Endothelial cell of umbilical vein (primary cell): Measurements from ENCODE around the gene N4BP2L1. TPM values are rescaled to one million over a fixed set of nuclear protein-coding genes. Genes with fewer than 3 reads are reported as not detected.

Experiments
- BruUV-seq: library from RNA; stranded (reverse); fragments of 400-500 nt; replicated peaks from 2 replicates; lab custom pipeline; 2021; lab: Mats Ljungman, UMichigan
- CTCF ChIA-PET: fragments of 300-600, 350-600 bp; sonication (Branson Sonifier 250); formaldehyde crosslinking; loops from one replicate; lab custom pipeline; 2021; ENCODE audit warnings: antibody characterized with exemption, inconsistent platforms; lab: Charles Lee
- POLR2A ChIA-PET: fragments of 300-600, 350-600 bp; sonication (Branson Sonifier 250); formaldehyde crosslinking; loops from one replicate; lab custom pipeline; 2021; ENCODE audit warnings: antibody characterized with exemption, inconsistent platforms; lab: Charles Lee
- DNase-seq: peaks from one replicate; pipeline ENCODE4 v3.0.0-alpha.2; 2011; ENCODE audit warnings: low read depth, low spot score
- FAIRE-seq: peaks from 2 replicates; lab custom pipeline; 2011; peaks lifted over from hg19 to GRCh38; lab: Jason Lieb, UNC
- H2AFZ ChIP-seq: 2 replicates; pipeline ENCODE4 v1.6.0; 2012; ENCODE audit warnings: low read depth, low read length, control low read depth, inconsistent platforms
- H3K27ac ChIP-seq: 2 replicates; pipeline ENCODE4 v1.5.1; 2011; ENCODE audit warnings: low read depth, mild to moderate bottlenecking, control low read depth, low read length, moderate library complexity; ENCODE audit not compliant: insufficient read depth
- H3K27me3 ChIP-seq, 2 experiments: 2 replicates each; pipeline versions ENCODE4 v1.6.0 to v1.6.1; 2011; ENCODE audit warnings: low read length in 2 of 2, mixed read lengths in 1 of 2; ENCODE audit not compliant: control insufficient read depth in 2 of 2, insufficient read depth in 2 of 2
- H3K36me3 ChIP-seq, 2 experiments: 2 replicates in 1 of 2; 3 replicates in 1 of 2; pipeline ENCODE4 v1.5.1; 2011; ENCODE audit warnings: low read length in 2 of 2, mild to moderate bottlenecking in 1 of 2, moderate library complexity in 1 of 2; ENCODE audit not compliant: control insufficient read depth in 2 of 2, insufficient read depth in 2 of 2; ENCODE audit errors: extremely low read depth in 1 of 2
- H3K4me1 ChIP-seq: 3 replicates; pipeline ENCODE4 v1.5.1; 2011; ENCODE audit warnings: mild to moderate bottlenecking, low read length; ENCODE audit not compliant: control insufficient read depth, insufficient read depth; ENCODE audit errors: extremely low read depth
- H3K4me2 ChIP-seq: 2 replicates; pipeline ENCODE4 v1.6.1; 2011; ENCODE audit warnings: low read length, control low read depth, mixed read lengths; ENCODE audit not compliant: insufficient read depth
- H3K4me3 ChIP-seq, 3 experiments: fragments of 200-600 bp in 1 of 3; sonication (generic), shearing (Covaris generic) in 1 of 3; replicated peaks in 1 of 3; 2 replicates each; pipeline ENCODE4 v1.5.1; 2011 to 2016; ENCODE audit warnings: control low read depth in 3 of 3, low read length in 3 of 3, mild to moderate bottlenecking in 2 of 3, inconsistent platforms in 1 of 3, low read depth in 1 of 3, moderate library complexity in 1 of 3; ENCODE audit not compliant: insufficient read depth in 1 of 3
- H3K79me2 ChIP-seq: 2 replicates; pipeline ENCODE4 v1.6.0; 2012; ENCODE audit warnings: low read length, inconsistent platforms; ENCODE audit not compliant: control insufficient read depth, insufficient read depth
- H3K9ac ChIP-seq: replicated peaks from 2 replicates; pipeline ENCODE3; 2011; ENCODE audit warnings: low read length, control low read depth; ENCODE audit not compliant: insufficient read depth; ENCODE audit errors: extremely low read depth
- H3K9me1 ChIP-seq: replicated peaks from 3 replicates; pipeline ENCODE4 v1.6.0; 2011; ENCODE audit warnings: mild to moderate bottlenecking, low read length; ENCODE audit not compliant: control insufficient read depth, insufficient read depth; ENCODE audit errors: extremely low read depth
- H3K9me3 ChIP-seq: replicated peaks from 2 replicates; pipeline ENCODE4 v1.5.1; 2012; ENCODE audit warnings: low read length, inconsistent platforms; ENCODE audit not compliant: control insufficient read depth, insufficient read depth
- H4K20me1 ChIP-seq: replicated peaks from 2 replicates; pipeline ENCODE3; 2011; ENCODE audit warnings: mild to moderate bottlenecking, low read length; ENCODE audit not compliant: control insufficient read depth, insufficient read depth; ENCODE audit errors: extremely low read depth
- CTCF ChIP-seq, 2 donors: IDR thresholded peaks; 1 replicate in 1 of 2; 2 replicates in 1 of 2; pipeline ENCODE4 v1.5.1; 2011; ENCODE audit warnings: low read length in 2 of 2, mild to moderate bottlenecking in 2 of 2, moderate library complexity in 2 of 2, control low read depth in 1 of 2, inconsistent platforms in 1 of 2, low read depth in 1 of 2; ENCODE audit not compliant: insufficient read depth in 1 of 2; ENCODE audit errors: extremely low read depth in 1 of 2
- EZH2 ChIP-seq: IDR thresholded peaks from 2 replicates; pipeline ENCODE4 v1.6.1; 2012; ENCODE audit warnings: borderline replicate concordance, low read depth, mild to moderate bottlenecking, moderate library complexity, low read length, inconsistent platforms; ENCODE audit not compliant: severe bottlenecking
- FOS ChIP-seq: IDR thresholded peaks from 2 replicates; pipeline ENCODE4 v1.6.1; 2011; ENCODE audit warnings: mild to moderate bottlenecking, low read length, moderate library complexity, borderline replicate concordance; ENCODE audit not compliant: insufficient read depth
- GATA2 ChIP-seq: IDR thresholded peaks from 2 replicates; pipeline ENCODE4 v1.7.0; 2011; ENCODE audit warnings: low read depth, mild to moderate bottlenecking, moderate library complexity, mixed read lengths, low read length; ENCODE audit not compliant: insufficient read length, insufficient read depth
- JUN ChIP-seq: IDR thresholded peaks from 2 replicates; pipeline ENCODE4 v1.6.1; 2011; ENCODE audit warnings: borderline replicate concordance, low read depth; ENCODE audit not compliant: insufficient read length, insufficient read depth
- MAX ChIP-seq: IDR thresholded peaks from 2 replicates; pipeline ENCODE4 v1.6.1; 2011; ENCODE audit not compliant: insufficient read depth, insufficient read length
- MYC ChIP-seq: IDR thresholded peaks from one replicate; pipeline ENCODE4 v1.6.1; 2011; ENCODE audit warnings: mild to moderate bottlenecking, low read depth, low read length
- POLR2A ChIP-seq: IDR thresholded peaks from 2 replicates; pipeline ENCODE4 v1.6.1; 2012; ENCODE audit warnings: low read depth, mild to moderate bottlenecking, control low read depth, low read length
- POLR2AphosphoS5 ChIP-seq: IDR thresholded peaks from 2 replicates; pipeline ENCODE4 v1.6.1; 2012; ENCODE audit warnings: low read depth, mild to moderate bottlenecking, control low read depth, low read length, moderate library complexity; ENCODE audit not compliant: insufficient read depth
- dilution Hi-C: fragments of 300-500 bp; cut with MboI; formaldehyde crosslinking; loops from one replicate; pipeline ENCODE4 v1.15.0; 2019; ENCODE audit warnings: low sequenced_read_pairs; ENCODE audit not compliant: extremely low pct_ligation_motif_present
- intact Hi-C: fragments of 100-400 bp; cut with micrococcal nuclease; formaldehyde crosslinking; loops from one replicate; pipeline ENCODE4 v1.10.0; 2022
- polyA plus RNA-seq, 4 experiments: library from polyadenylated mRNA; depleted of rRNA in 3 of 4; stranded (reverse) in 3 of 4; unstranded in 1 of 4; fragments of >200 nt; gene quantifications; 2 replicates each; pipeline versions ENCODE4 v1.2.1 to v1.2.3, GENCODE V29; 2011 to 2012; ENCODE audit warnings: missing spikeins in 1 of 4
- total RNA-seq: library from RNA; stranded (reverse); gene quantifications from 2 replicates; pipeline ENCODE4 v1.2.3, GENCODE V29; 2021

N4BP2L1 gene
- total and polyA plus RNA-seq, 2 donors (not counting 3 experiments of a cell fraction or from before 2014, with no cell fraction given), result 1.1 to 2.1 TPM

- H3K4me1 ChIP-seq, result no peaks in the 10 kb centered on the region
- H3K4me3 ChIP-seq, result no peak overlapping the region
- no peak overlapping the region for H3K27ac ChIP-seq
- no peak for TF ChIP-seq POLR2A
- TF ChIP-seq MYC, result no peak
- TF ChIP-seq JUN, result no peak
- TF ChIP-seq EZH2, result no peak
- TF ChIP-seq CTCF (IDR thresholded peaks at IDR 0.05; ENCODE audit: extremely low read depth in 1 of 2, insufficient read depth in 1 of 2, low read depth in 1 of 2, low read length in 2 of 2), result no peak
- TF ChIP-seq MAX, result no peak
- TF ChIP-seq POLR2AphosphoS5, result no peak
- no peak for TF ChIP-seq GATA2
- no peak for TF ChIP-seq FOS
- no peak overlapping the region for H3K4me2 ChIP-seq
- DNase-seq (no peak), FAIRE-seq (no peak)
- no peak overlapping the region for H2AFZ ChIP-seq
- ChIA-PET CTCF (interaction anchor here (0.6 to 1.7 kb wide), 3 partner anchors 10 to 1838 kb away, joined by 3 to 5 read pairs (median 3); no protein-coding TSS in a partner anchor), POLR2A (no interaction called here)
- no peaks in the 10 kb centered on the region for H3K9me1 ChIP-seq
- no peaks in the 10 kb centered on the region for H3K79me2 ChIP-seq
- dilution Hi-C loops, result no loop called here
- H3K36me3 ChIP-seq, result peaks cover 0 to 2% of the 10 kb centered on the region in 2 experiments
- no peaks in the 10 kb centered on the region for H3K9me3 ChIP-seq
- no peaks in the 10 kb centered on the region for H4K20me1 ChIP-seq
- H3K27me3 ChIP-seq, result no peaks in the 10 kb centered on the region
- no TSS peak for BruUV-seq
- intact Hi-C loops, result no loop called here
- H3K9ac ChIP-seq, result no peak overlapping the region
Observed at GRCh38 chr13:32471187-32471922, 43.4 kb upstream of the N4BP2L1 start.
